Upper lobe of left lung (tissue), 4 donors: Measurements from ENCODE around the gene ITPR2.

Source experiments
- CTCF ChIP-seq, 6 experiments: fragments of 450-650 bp in 4 of 6; fragments of 200-600 bp in 2 of 6; sonication (generic) in 2 of 6; IDR thresholded peaks; one replicate each; pipeline ENCODE4 v1.5.1; 2016 to 2019; ENCODE audit warnings: antibody characterized with exemption in 6 of 6
- EP300 ChIP-seq, 4 donors: sonication (generic); formaldehyde crosslinking; IDR thresholded peaks; one replicate each; pipeline ENCODE4 v1.5.1; 2017; ENCODE audit warnings: antibody characterized with exemption in 4 of 4, control low read depth in 2 of 4

GRCh38 chr12:26534071-26534470 is 298.9 kb downstream of the ITPR2 start:
- TF ChIP-seq CTCF (IDR thresholded peaks at IDR 0.05) (no peak), EP300 (IDR thresholded peaks at IDR 0.05) (no peak)
